ENCODE data around the gene BTN1A1. TPM values are rescaled to one million over a fixed set of nuclear protein-coding genes. Genes with fewer than 3 reads are reported as not detected.

BTN1A1 gene
- total and polyA plus RNA-seq, 9 of the 15 experiments (the other 6 are each of a cell fraction or from before 2014, with no cell fraction given), result 0.01 to 0.15 (median 0.06) TPM; not detected in 4

DNA sequence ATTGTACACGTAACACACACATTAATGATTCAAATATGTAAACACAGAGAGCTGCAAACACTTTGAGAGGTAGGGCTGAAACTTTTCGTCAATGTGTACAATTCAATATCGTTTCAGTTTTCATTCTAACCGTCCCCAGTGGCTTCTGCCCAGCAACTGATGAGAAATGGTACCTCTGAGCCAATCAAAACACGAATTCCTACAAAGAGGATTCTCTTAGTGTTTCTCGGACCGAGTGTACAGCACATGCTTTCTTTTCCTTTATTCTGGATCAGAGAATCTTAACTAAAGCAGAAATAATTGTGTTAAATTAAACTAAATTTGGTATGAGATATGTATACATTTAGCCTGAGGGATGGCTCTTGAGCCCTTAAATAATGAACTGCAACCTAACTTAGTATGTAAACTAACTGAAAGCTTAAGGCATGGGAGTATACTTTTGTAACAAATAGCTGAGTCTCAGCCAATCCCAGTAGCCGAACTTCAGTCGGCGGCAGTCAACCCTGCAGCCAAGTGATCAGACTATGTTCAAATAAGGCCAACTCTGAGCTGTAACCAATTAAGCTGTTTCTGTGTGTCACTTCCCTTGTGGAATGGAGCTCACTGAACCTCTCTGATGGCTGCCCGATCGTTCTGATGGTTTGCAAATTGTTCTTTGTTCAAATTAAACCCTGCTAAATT lies 26.2 kb upstream of the BTN1A1 start:
- H4K20me1 ChIP-seq (replicated peaks; ENCODE audit: control insufficient read depth, insufficient read depth, low read length), result no peaks in the 10 kb centered on the region
- H3K36me3 ChIP-seq (ENCODE audit: control insufficient read depth, insufficient read depth, low read length), result peaks cover 4% of the 10 kb centered on the region; the same call in 2 of the 3 replicates
- H2AFZ ChIP-seq (ENCODE audit: low read depth, low read length), result peak overlapping the region; percentile 95
- CTCF ChIA-PET (ENCODE audit: low intra/inter-chr PET ratio), result interaction anchor here (0.6 kb wide), 1 partner anchor 53 kb away, joined by 4 read pairs; no protein-coding TSS in a partner anchor
- peak; percentile 95 for FAIRE-seq
- BruUV-seq (replicated peaks), result TSS peak; percentile 48
- intact Hi-C loops (cut with micrococcal nuclease), result no loop called here
- H3K4me1 ChIP-seq (replicated peaks in 1 of 2; ENCODE audit: control insufficient read depth in 2 of 2, insufficient read depth in 2 of 2, low read length in 2 of 2), result peaks cover 32 to 47% of the 10 kb centered on the region in 2 experiments
- 0 out of 2 replicates have a peak, but pooled peaks cover 6% of the 10 kb centered on the region for H3K9me3 ChIP-seq (replicated peaks; ENCODE audit: control insufficient read depth, insufficient read depth, low read depth, low read length)
- peak overlapping the region; percentile 74 for H3K4me2 ChIP-seq (ENCODE audit: insufficient read depth, low read length)
- ATAC-seq, result peak; percentile 86
- POLR2A ChIA-PET, result interaction anchor here (0.6 to 2.5 kb wide), 19 partner anchors 9 to 1280 kb away, joined by 3 to 18 read pairs (median 4); a partner anchor contains a TSS
- peak; percentile 66 to 93 (median 79) for DNase-seq (ENCODE audit: extremely low read depth in 1 of 4, low spot score in 3 of 4)
- 3% methylated on average over 12 of the region's 12 CpGs for WGBS (ENCODE audit: insufficient coverage, low coverage, missing lambda C conversion rate)
- peak overlapping the region; percentile 24 to 76; a peak in 2 of 4 replicates for H3K9ac ChIP-seq (ENCODE audit: insufficient read depth in 1 of 2, low read depth in 2 of 2, low read length in 2 of 2)
- H3K27ac ChIP-seq (ENCODE audit: extremely low read depth, low read depth, low read length), result peak overlapping the region; percentile 75
- H3K27me3 ChIP-seq (ENCODE audit: control insufficient read depth in 2 of 2, insufficient read depth in 2 of 2, low read length in 2 of 2), result no peaks in the 10 kb centered on the region
- in situ Hi-C loops (cut with MboI), result no loop called here
- no peaks in the 10 kb centered on the region for H3K79me2 ChIP-seq (ENCODE audit: control insufficient read depth, insufficient read depth, low read length)
- peak overlapping the region; percentile 26 for H3K4me3 ChIP-seq
- peaks cover 1% of the 10 kb centered on the region for H3K9me1 ChIP-seq (ENCODE audit: control insufficient read depth, insufficient read depth, low read length)
- TF ChIP-seq, protein P1, sequence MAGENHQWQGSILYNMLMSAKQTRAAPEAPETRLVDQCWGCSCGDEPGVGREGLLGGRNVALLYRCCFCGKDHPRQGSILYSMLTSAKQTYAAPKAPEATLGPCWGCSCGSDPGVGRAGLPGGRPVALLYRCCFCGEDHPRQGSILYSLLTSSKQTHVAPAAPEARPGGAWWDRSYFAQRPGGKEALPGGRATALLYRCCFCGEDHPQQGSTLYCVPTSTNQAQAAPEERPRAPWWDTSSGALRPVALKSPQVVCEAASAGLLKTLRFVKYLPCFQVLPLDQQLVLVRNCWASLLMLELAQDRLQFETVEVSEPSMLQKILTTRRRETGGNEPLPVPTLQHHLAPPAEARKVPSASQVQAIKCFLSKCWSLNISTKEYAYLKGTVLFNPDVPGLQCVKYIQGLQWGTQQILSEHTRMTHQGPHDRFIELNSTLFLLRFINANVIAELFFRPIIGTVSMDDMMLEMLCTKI (IDR thresholded peaks at IDR 0.05; ENCODE audit: partially characterized antibody), result no peak
- TF ChIP-seq U2AF2 (optimal IDR thresholded peaks at IDR 0.05; ENCODE audit: low read depth, low read length) (no peak), THRAP3 (IDR thresholded peaks at IDR 0.05; ENCODE audit: borderline replicate concordance) (no peak), JUN (IDR thresholded peaks at IDR 0.05; ENCODE audit: borderline replicate concordance, low read depth, low read length) (no peak), JUN (CRISPR knock-in tag; IDR thresholded peaks at IDR 0.05; ENCODE audit: borderline replicate concordance) (no peak), TARDBP (IDR thresholded peaks at IDR 0.05) (no peak), CTBP1 (IDR thresholded peaks at IDR 0.05; ENCODE audit: borderline replicate concordance) (no peak), ZNF766 (CRISPR knock-in tag; conservative IDR thresholded peaks at IDR 0.05) (no peak), IRF2 (CRISPR knock-in tag; IDR thresholded peaks at IDR 0.05) (no peak), TGIF2 (CRISPR knock-in tag; IDR thresholded peaks at IDR 0.05) (no peak), HDAC8 (tag; IDR thresholded peaks at IDR 0.05) (no peak), HEY1 (CRISPR knock-in tag; IDR thresholded peaks at IDR 0.05; ENCODE audit: borderline replicate concordance) (peak; percentile 21; the same call in 1 of the 2 replicates), CEBPB (tag; IDR thresholded peaks at IDR 0.05) (no peak), SRF (CRISPR knock-in tag; IDR thresholded peaks at IDR 0.05) (peak; percentile 73 to 94), NFRKB (IDR thresholded peaks at IDR 0.05; ENCODE audit: low read depth) (no peak)
- TF ChIP-seq, protein P2, sequence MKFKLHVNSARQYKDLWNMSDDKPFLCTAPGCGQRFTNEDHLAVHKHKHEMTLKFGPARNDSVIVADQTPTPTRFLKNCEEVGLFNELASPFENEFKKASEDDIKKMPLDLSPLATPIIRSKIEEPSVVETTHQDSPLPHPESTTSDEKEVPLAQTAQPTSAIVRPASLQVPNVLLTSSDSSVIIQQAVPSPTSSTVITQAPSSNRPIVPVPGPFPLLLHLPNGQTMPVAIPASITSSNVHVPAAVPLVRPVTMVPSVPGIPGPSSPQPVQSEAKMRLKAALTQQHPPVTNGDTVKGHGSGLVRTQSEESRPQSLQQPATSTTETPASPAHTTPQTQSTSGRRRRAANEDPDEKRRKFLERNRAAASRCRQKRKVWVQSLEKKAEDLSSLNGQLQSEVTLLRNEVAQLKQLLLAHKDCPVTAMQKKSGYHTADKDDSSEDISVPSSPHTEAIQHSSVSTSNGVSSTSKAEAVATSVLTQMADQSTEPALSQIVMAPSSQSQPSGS (CRISPR knock-in tag; IDR thresholded peaks at IDR 0.05), result no peak
- TF ChIP-seq, protein P3, sequence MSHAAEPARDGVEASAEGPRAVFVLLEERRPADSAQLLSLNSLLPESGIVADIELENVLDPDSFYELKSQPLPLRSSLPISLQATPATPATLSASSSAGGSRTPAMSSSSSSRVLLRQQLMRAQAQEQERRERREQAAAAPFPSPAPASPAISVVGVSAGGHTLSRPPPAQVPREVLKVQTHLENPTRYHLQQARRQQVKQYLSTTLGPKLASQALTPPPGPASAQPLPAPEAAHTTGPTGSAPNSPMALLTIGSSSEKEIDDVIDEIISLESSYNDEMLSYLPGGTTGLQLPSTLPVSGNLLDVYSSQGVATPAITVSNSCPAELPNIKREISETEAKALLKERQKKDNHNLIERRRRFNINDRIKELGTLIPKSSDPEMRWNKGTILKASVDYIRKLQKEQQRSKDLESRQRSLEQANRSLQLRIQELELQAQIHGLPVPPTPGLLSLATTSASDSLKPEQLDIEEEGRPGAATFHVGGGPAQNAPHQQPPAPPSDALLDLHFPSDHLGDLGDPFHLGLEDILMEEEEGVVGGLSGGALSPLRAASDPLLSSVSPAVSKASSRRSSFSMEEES (CRISPR knock-in tag; IDR thresholded peaks at IDR 0.05), result no peak
